HepG2 (cell line): ENCODE results near the gene GRM7. TPM values are rescaled to one million over a fixed set of nuclear protein-coding genes. Genes with fewer than 3 reads are reported as not detected.

Experiments
- ATAC-seq: fragments of 200-7000 bp; cut with Tn5 transposase; 3 replicates; pipeline ENCODE4 v1.9.1; 2020; ENCODE audit warnings: mild to moderate bottlenecking, moderate library complexity
- BruUV-seq: library from RNA; stranded (reverse); fragments of 400-500 nt; replicated peaks from 2 replicates; lab custom pipeline; 2021; lab: Mats Ljungman, UMichigan
- CTCF ChIA-PET: fragments of 300-600 bp; formaldehyde crosslinking; extraction: SDS; loops from one replicate; lab custom pipeline; 2021; ENCODE audit warnings: low total read pairs, inconsistent platforms, low intra/inter-chr PET ratio; lab: Yijun Ruan, JAX
- POLR2A ChIA-PET: fragments of 350-600 bp; sonication (Branson Sonifier 250); formaldehyde crosslinking; loops from one replicate; lab custom pipeline; 2020; ENCODE audit warnings: antibody characterized with exemption, inconsistent platforms; lab: Yijun Ruan, JAX
- DNase-seq: peaks from one replicate; pipeline ENCODE4 v3.0.0-alpha.2; 2015; ENCODE audit warnings: low spot score
- FAIRE-seq: peaks from 3 replicates; lab custom pipeline; 2011; peaks lifted over from hg19 to GRCh38; lab: Jason Lieb, UNC
- H2AFZ ChIP-seq: one replicate; pipeline ENCODE4 v1.6.1; 2011; ENCODE audit warnings: low read length, inconsistent platforms
- H3K27ac ChIP-seq: fragments of 300-600 bp; 3 replicates; pipeline ENCODE4 v1.8.0; 2011; ENCODE audit warnings: mixed run types, mild to moderate bottlenecking, mixed read lengths, low read length, inconsistent platforms; ENCODE audit not compliant: insufficient read depth; ENCODE audit errors: extremely low read length
- H3K27me3 ChIP-seq, 2 experiments: fragments of 200-600 bp in 1 of 2; 2 replicates in 1 of 2; 3 replicates in 1 of 2; pipeline versions ENCODE4 v1.6.0 to v1.8.0; 2011; ENCODE audit warnings: low read length in 2 of 2, mild to moderate bottlenecking in 2 of 2, moderate library complexity in 2 of 2, inconsistent platforms in 1 of 2; ENCODE audit not compliant: insufficient read depth in 2 of 2, control insufficient read depth in 1 of 2
- H3K36me3 ChIP-seq, 2 experiments: fragments of 200-600 bp in 1 of 2; replicated peaks in 1 of 2; 2 replicates in 1 of 2; 3 replicates in 1 of 2; pipeline versions ENCODE4 v1.5.1 to v1.8.0; 2011; ENCODE audit warnings: low read length in 2 of 2, inconsistent platforms in 1 of 2; ENCODE audit not compliant: insufficient read depth in 2 of 2, control insufficient read depth in 1 of 2
- H3K4me1 ChIP-seq: 2 replicates; pipeline ENCODE4 v1.5.1; 2012; ENCODE audit warnings: low read length, inconsistent platforms; ENCODE audit not compliant: insufficient read depth
- H3K4me2 ChIP-seq: 2 replicates; pipeline ENCODE4 v1.6.0; 2011; ENCODE audit warnings: low read depth, low read length, inconsistent platforms
- H3K4me3 ChIP-seq, 3 experiments: fragments of 200-600 bp in 1 of 3; sonication (generic), shearing (Covaris generic) in 1 of 3; replicated peaks in 1 of 3; 2 replicates each; pipeline ENCODE4 v1.5.1; 2011 to 2016; ENCODE audit warnings: low read length in 3 of 3, inconsistent platforms in 2 of 3, low read depth in 2 of 3, mild to moderate bottlenecking in 2 of 3, control low read depth in 1 of 3, mixed read lengths in 1 of 3; ENCODE audit not compliant: insufficient read depth in 1 of 3
- H3K79me2 ChIP-seq: one replicate; pipeline ENCODE4 v1.6.1; 2011; ENCODE audit warnings: low read length, inconsistent platforms; ENCODE audit not compliant: insufficient read depth
- H3K9ac ChIP-seq: 2 replicates; pipeline ENCODE4 v1.6.0; 2011; ENCODE audit warnings: mild to moderate bottlenecking, low read depth, low read length, inconsistent platforms; ENCODE audit not compliant: insufficient read depth
- H3K9me3 ChIP-seq: 2 replicates; pipeline ENCODE4 v1.5.1; 2012; ENCODE audit warnings: mild to moderate bottlenecking, low read length
- H4K20me1 ChIP-seq: 2 replicates; pipeline ENCODE4 v1.6.0; 2011; ENCODE audit warnings: inconsistent platforms, mild to moderate bottlenecking, low read length, moderate library complexity; ENCODE audit not compliant: insufficient read depth
- ATF1 ChIP-seq: IDR thresholded peaks from 2 replicates; pipeline ENCODE4 v1.6.1; 2016; ENCODE audit warnings: mild to moderate bottlenecking, control low read depth
- BRD4 ChIP-seq: sonication (generic); formaldehyde crosslinking; IDR thresholded peaks from 2 replicates; pipeline ENCODE4 v1.4.0; 2020; ENCODE audit warnings: missing genetic modification reagents
- MXI1 ChIP-seq: IDR thresholded peaks from 3 replicates; pipeline ENCODE4 v1.6.1; 2012; ENCODE audit warnings: low read depth, low read length, inconsistent platforms, borderline replicate concordance
- RORA ChIP-seq: sonication (generic); formaldehyde crosslinking; IDR thresholded peaks from 2 replicates; pipeline ENCODE4 v1.5.0; 2020; ENCODE audit warnings: mild to moderate bottlenecking, missing genetic modification reagents, moderate library complexity
- RXRB ChIP-seq: IDR thresholded peaks from 2 replicates; pipeline ENCODE4 v1.6.1; 2016; ENCODE audit warnings: borderline replicate concordance, missing genetic modification reagents, missing compliant biosample characterization
- SRSF1 ChIP-seq: fragments of 200-400 bp; formaldehyde crosslinking; optimal IDR thresholded peaks from 2 replicates; pipeline ENCODE3; 2017; ENCODE audit warnings: mild to moderate bottlenecking, low read depth, low read length, moderate library complexity
- TEF ChIP-seq: sonication (generic); formaldehyde crosslinking; IDR thresholded peaks from 2 replicates; pipeline ENCODE4 v1.5.0; 2020; ENCODE audit warnings: missing genetic modification reagents
- ZMAT5 ChIP-seq: sonication (generic); formaldehyde crosslinking; IDR thresholded peaks from 2 replicates; pipeline ENCODE4 v1.5.0; 2020; ENCODE audit warnings: mild to moderate bottlenecking, low read depth, missing genetic modification reagents, borderline replicate concordance
- ZNF101 ChIP-seq: sonication (generic); formaldehyde crosslinking; IDR thresholded peaks from 2 replicates; pipeline ENCODE4 v1.4.0; 2020; ENCODE audit warnings: mild to moderate bottlenecking, low read depth, missing genetic modification reagents, borderline replicate concordance
- ZNF143 ChIP-seq: sonication (generic); formaldehyde crosslinking; IDR thresholded peaks from 2 replicates; pipeline ENCODE4 v1.4.0; 2020; ENCODE audit warnings: missing genetic modification reagents
- ZNF33A ChIP-seq: sonication (generic); formaldehyde crosslinking; IDR thresholded peaks from 2 replicates; pipeline ENCODE4 v1.5.1; 2020; ENCODE audit warnings: missing genetic modification reagents, mild to moderate bottlenecking, moderate library complexity, borderline replicate concordance
- ZNF432 ChIP-seq: sonication (generic); formaldehyde crosslinking; IDR thresholded peaks from 2 replicates; pipeline ENCODE4 v1.5.0; 2020; ENCODE audit warnings: missing genetic modification reagents, mild to moderate bottlenecking, borderline replicate concordance
- ZNF451 ChIP-seq: sonication (generic); formaldehyde crosslinking; IDR thresholded peaks from 2 replicates; pipeline ENCODE4 v1.5.0; 2020; ENCODE audit warnings: mild to moderate bottlenecking, missing genetic modification reagents
- ZNF616 ChIP-seq: sonication (generic); formaldehyde crosslinking; IDR thresholded peaks from 2 replicates; pipeline ENCODE4 v1.5.0; 2020; ENCODE audit warnings: low read depth, mild to moderate bottlenecking, missing genetic modification reagents
- WGBS: methylation state at CpG from one replicate; pipeline ENCODE4 v1.1.6; 2017; ENCODE audit warnings: low lambda C conversion rate; 5-methylcytosine and 5-hydroxymethylcytosine counted together
- in situ Hi-C: cut with HindIII; loops from 2 replicates; pipeline ENCODE4 v1.10.0; 2017; ENCODE audit warnings: low pct_unique_long_range_greater_than_20kb; ENCODE audit not compliant: extremely low pct_ligation_motif_present
- intact Hi-C: fragments of 100-400 bp; cut with micrococcal nuclease; formaldehyde crosslinking; loops from one replicate; pipeline ENCODE4 v1.10.0; 2022; ENCODE audit not compliant: unreplicated experiment
- polyA plus RNA-seq, 8 experiments: library from polyadenylated mRNA; depleted of rRNA in 3 of 8; stranded (reverse) in 7 of 8; unstranded in 1 of 8; fragments of >200 nt; fragmentation: Illumina TruSeq in 4 of 8; extraction: Trizol in 4 of 8; gene quantifications; 2 replicates each; pipeline versions ENCODE4 v1.2.1 to v1.2.3, GENCODE V29; 2011 to 2016; ENCODE audit warnings: low read depth in 4 of 8, missing spikeins in 1 of 8, mixed read lengths in 1 of 8; ENCODE audit not compliant: insufficient read depth in 1 of 8
- total RNA-seq, 5 experiments: library from RNA; depleted of rRNA; stranded (reverse); fragments of >200 nt; fragmentation: Illumina TruSeq; extraction: Trizol; gene quantifications; 2 replicates each; pipeline ENCODE4 v1.2.3, GENCODE V29; 2016; ENCODE audit warnings: low read depth in 1 of 5

Gene GRM7
- total and polyA plus RNA-seq, 2 of the 13 experiments (the other 11 are each of a cell fraction or from before 2014, with no cell fraction given) = not detected

GRCh38 chr3:7710284-7710683 is 849.4 kb downstream of the GRM7 start:
- intact Hi-C loops (no loop called here), in situ Hi-C loops (loop anchor here (25.0 kb wide), 1 partner anchor 102 kb away; no protein-coding TSS in a partner anchor)
- POLR2A ChIA-PET = no interaction called here
- Histone ChIP-seq H3K4me2 (no peak overlapping the region), H3K4me1 (no peaks in the 10 kb centered on the region), H2AFZ (no peak overlapping the region), H4K20me1 (no peaks in the 10 kb centered on the region), H3K27me3 (no peaks in the 10 kb centered on the region), H3K9ac (no peak overlapping the region), H3K4me3 (no peak overlapping the region), H3K9me3 (peaks cover 59% of the 10 kb centered on the region), H3K36me3 (no peaks in the 10 kb centered on the region), H3K27ac (no peak overlapping the region), H3K79me2 (no peaks in the 10 kb centered on the region)
- TF ChIP-seq MXI1 (no peak), ZNF451 (CRISPR knock-in tag) (no peak), RXRB (CRISPR knock-in tag) (no peak), ZNF33A (no peak), ZNF101 (CRISPR knock-in tag) (no peak), ZNF432 (no peak), BRD4 (CRISPR knock-in tag) (no peak), SRSF1 (no peak), TEF (no peak), RORA (CRISPR knock-in tag) (no peak), ZNF143 (CRISPR knock-in tag) (no peak), ZNF616 (CRISPR knock-in tag) (no peak), ATF1 (CRISPR knock-in tag) (no peak), ZMAT5 (CRISPR knock-in tag) (no peak)
- FAIRE-seq (no peak), DNase-seq (no peak), ATAC-seq (no peak)
- CTCF ChIA-PET = no interaction called here
- WGBS = 3% methylated on average over 3 of the region's 3 CpGs
- no TSS peak for BruUV-seq
